ENCODE measurements around the gene ELOVL1. TPM values are rescaled to one million over a fixed set of nuclear protein-coding genes. Genes with fewer than 3 reads are reported as not detected.

The ELOVL1 gene
- total RNA-seq, 1 donor from 2014 or later, result 93.8 TPM

DNA sequence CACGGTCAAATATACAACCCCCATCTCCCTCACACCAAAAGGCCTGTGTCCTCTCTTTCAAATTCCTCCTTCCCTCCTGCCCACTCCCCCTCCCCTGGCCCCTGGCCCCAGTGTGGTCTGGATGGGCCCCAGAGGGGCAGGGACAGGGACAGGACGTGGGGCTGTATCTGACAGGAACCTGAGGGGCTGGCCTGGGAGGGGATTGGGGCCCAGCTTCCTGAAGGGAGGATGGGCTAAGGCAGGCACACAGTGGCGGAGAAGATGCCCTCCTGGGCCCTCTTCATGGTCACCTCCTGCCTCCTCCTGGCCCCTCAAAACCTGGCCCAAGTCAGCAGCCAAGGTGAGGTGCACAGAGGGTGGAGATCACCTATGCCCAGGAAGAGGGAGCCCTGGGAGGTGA is 30.2 kb downstream of the ELOVL1 start, which contains the start of gene MPL:
MPL (plus strand) TSS at position 231 of the 400 bp plus-strand sequence; CDS start at position 262, 31 bp downstream.
- Histone ChIP-seq H3K27me3 (ENCODE audit: control insufficient read depth, insufficient read depth, low read length) (no peaks in the 10 kb centered on the region), H3K36me3 (ENCODE audit: control insufficient read depth, insufficient read depth, low read length) (no peaks in the 10 kb centered on the region), H3K4me3 (ENCODE audit: low read depth, low read length) (no peak within 1 kb of the TSS)
- DNase-seq (ENCODE audit: low read depth), result no peak
- TF ChIP-seq, protein P1, sequence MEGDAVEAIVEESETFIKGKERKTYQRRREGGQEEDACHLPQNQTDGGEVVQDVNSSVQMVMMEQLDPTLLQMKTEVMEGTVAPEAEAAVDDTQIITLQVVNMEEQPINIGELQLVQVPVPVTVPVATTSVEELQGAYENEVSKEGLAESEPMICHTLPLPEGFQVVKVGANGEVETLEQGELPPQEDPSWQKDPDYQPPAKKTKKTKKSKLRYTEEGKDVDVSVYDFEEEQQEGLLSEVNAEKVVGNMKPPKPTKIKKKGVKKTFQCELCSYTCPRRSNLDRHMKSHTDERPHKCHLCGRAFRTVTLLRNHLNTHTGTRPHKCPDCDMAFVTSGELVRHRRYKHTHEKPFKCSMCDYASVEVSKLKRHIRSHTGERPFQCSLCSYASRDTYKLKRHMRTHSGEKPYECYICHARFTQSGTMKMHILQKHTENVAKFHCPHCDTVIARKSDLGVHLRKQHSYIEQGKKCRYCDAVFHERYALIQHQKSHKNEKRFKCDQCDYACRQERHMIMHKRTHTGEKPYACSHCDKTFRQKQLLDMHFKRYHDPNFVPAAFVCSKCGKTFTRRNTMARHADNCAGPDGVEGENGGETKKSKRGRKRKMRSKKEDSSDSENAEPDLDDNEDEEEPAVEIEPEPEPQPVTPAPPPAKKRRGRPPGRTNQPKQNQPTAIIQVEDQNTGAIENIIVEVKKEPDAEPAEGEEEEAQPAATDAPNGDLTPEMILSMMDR (IDR thresholded peaks at IDR 0.05; ENCODE audit: insufficient read depth, low read length, poor library complexity, severe bottlenecking), result no peak

DNA sequence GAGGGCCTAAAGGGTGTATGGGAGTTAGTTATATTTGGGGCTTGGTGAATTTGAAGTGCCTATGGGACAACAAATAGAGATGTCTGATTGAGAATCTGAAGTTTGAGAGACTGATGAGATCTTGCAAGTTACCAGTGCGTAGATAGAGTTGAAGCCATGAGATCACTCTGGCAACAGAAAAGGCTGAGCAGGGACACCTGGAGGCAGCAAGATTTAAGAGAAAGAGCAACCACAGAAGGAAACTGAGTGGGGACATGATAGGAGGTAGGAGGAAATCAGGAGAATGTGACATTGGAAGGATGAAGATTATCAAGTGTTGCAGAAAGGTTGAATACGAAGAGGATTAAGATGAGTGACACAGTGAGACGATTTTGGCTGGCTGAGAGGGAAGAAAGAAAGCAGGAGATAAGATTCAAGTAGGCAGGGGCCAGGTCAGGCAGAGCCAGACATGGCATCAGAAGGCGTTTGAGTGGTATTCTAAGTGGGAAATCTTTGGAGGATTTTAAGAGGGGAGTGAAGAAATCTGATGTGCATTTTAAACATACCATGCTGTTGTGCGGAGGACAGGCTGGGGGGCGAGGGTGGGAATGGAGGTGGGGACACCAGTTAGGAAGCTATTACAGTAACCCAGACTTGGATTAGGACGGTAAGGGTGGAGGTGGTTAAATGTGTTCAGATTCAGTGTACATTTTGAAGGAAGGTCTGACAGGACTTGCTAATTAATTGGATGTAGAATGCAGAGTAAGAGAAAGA is 33.2 kb downstream of the ELOVL1 start:
- no peak for DNase-seq (ENCODE audit: low read depth)
- Histone ChIP-seq H3K36me3 (ENCODE audit: control insufficient read depth, insufficient read depth, low read length) (no peaks in the 10 kb centered on the region), H3K27me3 (ENCODE audit: control insufficient read depth, insufficient read depth, low read length) (no peaks in the 10 kb centered on the region), H3K4me3 (ENCODE audit: low read depth, low read length) (no peak overlapping the region)
- TF ChIP-seq, protein P1 (IDR thresholded peaks at IDR 0.05; ENCODE audit: insufficient read depth, low read length, poor library complexity, severe bottlenecking), result no peak

DNA sequence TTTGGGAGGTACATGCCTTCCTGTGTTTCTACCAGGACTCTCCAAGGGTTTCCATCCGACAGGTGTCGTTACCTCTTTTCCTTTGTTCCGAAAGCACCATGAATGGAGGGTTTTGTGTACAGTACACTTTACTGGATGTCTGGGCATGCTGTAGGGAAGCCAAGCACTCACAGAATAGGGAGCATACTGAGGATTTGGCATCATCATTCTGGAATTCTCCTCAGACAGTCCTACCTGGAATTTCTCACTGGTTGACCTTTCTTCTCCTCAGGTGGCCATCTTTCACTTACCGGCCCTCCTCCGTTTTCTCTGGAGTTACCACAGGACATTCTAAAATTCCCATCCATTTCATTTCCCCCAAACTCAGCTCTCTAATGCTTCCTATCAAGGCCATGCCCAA is 36.1 kb downstream of the ELOVL1 start:
- no peak for DNase-seq (ENCODE audit: low read depth)
- no peaks in the 10 kb centered on the region for H3K27me3 ChIP-seq (ENCODE audit: control insufficient read depth, insufficient read depth, low read length)
- TF ChIP-seq, protein P1 (IDR thresholded peaks at IDR 0.05; ENCODE audit: insufficient read depth, low read length, poor library complexity, severe bottlenecking), result no peak

DNA sequence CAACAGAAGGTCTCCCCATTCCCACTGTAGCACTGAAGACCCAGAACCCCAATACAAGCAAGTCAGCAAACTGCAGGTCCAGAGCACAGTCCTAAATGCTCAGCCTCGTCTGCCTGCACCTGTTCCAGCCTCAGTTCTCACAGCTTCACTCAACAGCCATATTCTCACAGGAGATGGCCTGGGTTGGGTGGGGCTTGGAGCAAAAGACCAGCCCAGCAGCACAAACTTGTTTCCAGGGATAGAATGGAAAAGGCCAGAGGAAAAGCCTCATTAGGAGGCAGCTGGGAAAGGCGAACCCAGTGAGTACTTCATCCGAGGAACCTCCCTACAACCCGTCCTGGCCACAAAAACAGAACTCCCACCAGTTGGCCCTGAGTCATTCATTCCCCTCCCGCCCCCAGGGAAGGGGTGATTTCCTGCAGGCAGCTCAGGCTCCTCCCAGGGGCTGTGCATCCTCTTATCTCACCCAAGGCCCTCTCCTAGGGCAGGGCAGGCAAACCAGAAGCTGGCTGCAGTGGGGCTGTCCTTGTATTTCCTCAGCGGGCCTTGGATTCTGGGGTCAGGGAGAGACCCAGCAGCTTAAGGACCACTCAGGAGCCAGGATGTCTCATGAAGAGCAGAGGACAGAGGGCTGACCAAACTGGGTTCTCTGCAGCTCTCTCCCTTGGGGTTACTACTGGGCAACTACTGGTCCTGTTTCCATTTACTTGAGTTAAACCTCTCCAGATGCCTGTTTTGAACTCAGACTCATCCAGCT is 37.6 kb downstream of the ELOVL1 start:
- no peaks in the 10 kb centered on the region for H3K27me3 ChIP-seq (ENCODE audit: control insufficient read depth, insufficient read depth, low read length)
- TF ChIP-seq, protein P1 (IDR thresholded peaks at IDR 0.05; ENCODE audit: insufficient read depth, low read length, poor library complexity, severe bottlenecking), result no peak
- DNase-seq (ENCODE audit: low read depth), result peak; percentile 65

More for the DNA sequence above, 36.1 kb downstream of the ELOVL1 start:
- Histone ChIP-seq H3K36me3 (ENCODE audit: control insufficient read depth, insufficient read depth, low read length) (no peaks in the 10 kb centered on the region), H3K4me3 (ENCODE audit: low read depth, low read length) (no peak overlapping the region)

DNA sequence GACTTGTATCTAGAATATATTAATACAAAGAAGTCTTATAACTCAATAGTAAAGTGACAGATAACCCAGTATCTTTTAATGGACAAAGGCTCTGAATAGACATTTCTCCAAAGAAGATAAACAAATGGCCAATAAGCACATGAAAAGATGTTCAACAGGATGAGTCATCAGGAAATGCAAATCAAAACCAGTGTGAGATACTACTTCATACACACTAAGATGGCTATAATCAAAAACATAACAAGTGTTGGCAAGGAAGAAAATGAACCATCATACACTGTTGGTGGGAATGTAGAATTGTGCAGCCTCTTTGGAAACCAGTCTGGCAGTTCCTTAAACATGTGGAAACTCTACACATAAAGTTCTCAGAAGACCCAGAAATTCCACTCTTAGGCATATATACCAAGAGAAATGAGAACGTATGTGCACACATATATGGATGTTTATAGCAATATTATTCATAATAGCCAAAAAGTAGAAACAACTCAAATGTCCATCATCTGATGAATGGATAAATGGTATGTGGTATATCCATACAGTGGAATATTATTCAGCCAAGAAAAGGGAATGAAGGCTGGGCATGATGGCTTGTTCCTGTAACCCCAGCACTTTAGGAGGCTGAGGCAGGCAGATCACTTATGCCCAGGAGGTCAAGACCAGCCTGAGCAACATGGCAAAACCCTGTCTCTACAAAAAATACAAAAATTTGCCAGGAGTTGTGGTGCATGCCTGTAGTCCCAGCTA is 40.1 kb downstream of the ELOVL1 start:
- no peak for DNase-seq (ENCODE audit: low read depth)
- Histone ChIP-seq H3K4me3 (ENCODE audit: low read depth, low read length) (no peak overlapping the region), H3K27me3 (ENCODE audit: control insufficient read depth, insufficient read depth, low read length) (no peaks in the 10 kb centered on the region), H3K36me3 (ENCODE audit: control insufficient read depth, insufficient read depth, low read length) (no peaks in the 10 kb centered on the region)
- TF ChIP-seq, protein P1 (IDR thresholded peaks at IDR 0.05; ENCODE audit: insufficient read depth, low read length, poor library complexity, severe bottlenecking), result no peak

More for the DNA sequence above, 37.6 kb downstream of the ELOVL1 start:
- no peak overlapping the region for H3K4me3 ChIP-seq (ENCODE audit: low read depth, low read length)
- no peaks in the 10 kb centered on the region for H3K36me3 ChIP-seq (ENCODE audit: control insufficient read depth, insufficient read depth, low read length)

Measured in kidney epithelial cell (primary cell).